ELF-1 (cell line): ENCODE data around the gene FAM161A.
"Not testable (repeated sequence)": the region's sequence is repeated elsewhere in the genome, so short reads cannot be mapped to it uniquely, and the experiment has no call there.

Experiments
- DNase-seq: peaks from one replicate; pipeline ENCODE4 v3.0.0-alpha.2; 2016; ENCODE audit warnings: low read depth, low spot score

The FAM161A gene

GRCh38 chr2:61845320-61845719 lies 8.5 kb downstream of the FAM161A start:
- no peak for DNase-seq

- DNase-seq = no peak
These were observed 12.6 kb downstream of the FAM161A start for GRCh38 chr2:61841286-61841685.

GRCh38 chr2:61834893-61835292 lies 19.0 kb downstream of the FAM161A start:
- DNase-seq = no peak

- DNase-seq = no peak
These were observed 19.9 kb downstream of the FAM161A start for GRCh38 chr2:61833971-61834370.

- no peak for DNase-seq
These were observed 21.5 kb downstream of the FAM161A start for GRCh38 chr2:61832183-61832841.

- no peak for DNase-seq
These were observed 31.6 kb downstream of the FAM161A start for GRCh38 chr2:61822255-61822654.

- no peak for DNase-seq
These were observed 37.1 kb downstream of the FAM161A start for GRCh38 chr2:61816480-61817355.

GRCh38 chr2:61814539-61815160 lies 39.2 kb downstream of the FAM161A start:
- no peak for DNase-seq

GRCh38 chr2:61813314-61813713 lies 40.5 kb downstream of the FAM161A start:
- not testable (repeated sequence) for DNase-seq

- DNase-seq = no peak
These were observed 42.0 kb downstream of the FAM161A start for GRCh38 chr2:61811821-61812220.

- DNase-seq = not testable (repeated sequence)
These were observed 43.7 kb downstream of the FAM161A start for GRCh38 chr2:61810203-61810602.

- DNase-seq = not testable (repeated sequence)
These were observed 45.2 kb downstream of the FAM161A start for GRCh38 chr2:61808693-61809092.

- no peak for DNase-seq
These were observed 46.7 kb downstream of the FAM161A start for GRCh38 chr2:61807036-61807757.

GRCh38 chr2:61802548-61802947 lies 51.3 kb downstream of the FAM161A start:
- DNase-seq = no peak

GRCh38 chr2:61799099-61799498 lies 54.8 kb downstream of the FAM161A start:
- no peak for DNase-seq

GRCh38 chr2:61797446-61797845 lies 56.4 kb downstream of the FAM161A start:
- not testable (repeated sequence) for DNase-seq

- no peak for DNase-seq
These were observed 58.5 kb downstream of the FAM161A start for GRCh38 chr2:61795408-61795807.

GRCh38 chr2:61793389-61793836 lies 60.4 kb downstream of the FAM161A start:
- DNase-seq = peak; percentile 90

- DNase-seq = no peak
These were observed 61.4 kb downstream of the FAM161A start for GRCh38 chr2:61792355-61792890.

- DNase-seq = no peak
These were observed 63.9 kb downstream of the FAM161A start for GRCh38 chr2:61789807-61790602.
